GM15510 (cell line): ENCODE data around the gene PBX3.

Source experiments
- POLR2A ChIP-seq: IDR thresholded peaks from 3 replicates; pipeline ENCODE4 v1.6.1; 2011; ENCODE audit warnings: borderline replicate concordance; ENCODE audit not compliant: insufficient read length; ENCODE audit errors: extremely low read depth

Gene PBX3

DNA sequence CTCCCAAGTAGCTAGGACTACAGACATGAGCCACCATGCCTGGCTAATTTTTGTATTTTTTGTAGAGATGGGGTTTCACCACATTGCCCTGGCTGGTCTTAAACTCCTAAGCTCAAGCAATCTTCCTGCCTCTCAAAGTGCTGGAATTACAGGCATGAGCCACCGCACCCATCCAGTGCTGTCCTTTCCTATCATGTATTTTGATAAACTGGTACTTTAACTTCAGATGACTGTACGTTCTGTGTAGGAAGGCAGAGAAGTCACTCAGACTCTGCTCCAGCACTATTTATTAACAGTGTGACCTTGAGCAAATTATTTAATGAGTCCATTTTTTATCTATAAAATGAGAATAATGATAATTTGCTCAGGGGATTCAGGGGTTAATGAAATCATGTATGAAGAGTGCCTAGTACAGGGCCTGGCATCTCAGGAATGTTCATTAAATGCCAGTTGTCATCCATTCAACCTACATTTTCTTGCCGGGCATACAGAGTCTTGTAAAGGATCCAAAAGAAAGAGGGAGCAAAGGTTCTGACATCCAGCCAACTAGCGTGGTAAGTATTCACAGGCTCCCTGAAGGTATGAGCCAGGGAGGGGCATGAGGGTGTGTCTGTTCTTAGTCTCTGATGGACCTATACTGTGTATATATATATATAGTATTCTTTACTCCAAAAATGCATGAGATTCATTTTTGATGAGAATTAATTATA is 201.9 kb downstream of the PBX3 start:
- TF ChIP-seq POLR2A: no peak

DNA sequence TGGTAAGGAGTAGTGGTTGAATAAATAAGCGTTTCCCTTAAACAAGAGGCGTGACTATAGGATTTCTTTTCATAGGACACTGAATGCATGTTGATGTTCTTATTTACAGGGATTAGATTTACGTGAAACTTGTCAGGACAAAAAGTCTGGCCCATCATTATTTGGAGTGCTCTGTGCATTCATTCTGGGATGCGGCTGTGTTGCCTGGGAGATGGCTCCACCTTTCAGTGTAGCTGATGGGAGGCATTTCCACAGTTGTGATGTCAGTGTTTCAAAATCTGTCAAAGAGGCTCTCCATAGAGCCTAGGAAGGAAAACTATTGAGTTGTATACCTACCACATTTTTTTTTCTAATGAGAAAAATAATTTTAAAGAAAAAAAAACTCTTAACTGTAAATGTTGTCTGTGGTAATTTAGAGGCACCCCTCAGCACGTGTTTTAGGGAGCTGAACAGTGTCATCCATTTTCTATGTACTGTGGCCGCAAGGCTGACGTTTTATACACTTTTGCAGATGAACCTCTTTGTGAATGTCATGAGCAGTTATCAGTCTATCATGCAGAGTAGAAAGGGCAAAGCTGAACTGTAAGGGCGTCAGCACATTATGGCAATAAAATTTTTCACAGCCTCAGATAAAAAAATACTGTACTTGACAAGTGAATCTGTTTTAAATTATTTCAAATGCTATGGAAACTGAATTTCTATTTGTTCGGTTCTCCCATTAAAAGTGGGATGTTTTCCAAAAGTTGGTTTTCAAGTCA is 202.7 kb downstream of the PBX3 start:
- TF ChIP-seq POLR2A: no peak

DNA sequence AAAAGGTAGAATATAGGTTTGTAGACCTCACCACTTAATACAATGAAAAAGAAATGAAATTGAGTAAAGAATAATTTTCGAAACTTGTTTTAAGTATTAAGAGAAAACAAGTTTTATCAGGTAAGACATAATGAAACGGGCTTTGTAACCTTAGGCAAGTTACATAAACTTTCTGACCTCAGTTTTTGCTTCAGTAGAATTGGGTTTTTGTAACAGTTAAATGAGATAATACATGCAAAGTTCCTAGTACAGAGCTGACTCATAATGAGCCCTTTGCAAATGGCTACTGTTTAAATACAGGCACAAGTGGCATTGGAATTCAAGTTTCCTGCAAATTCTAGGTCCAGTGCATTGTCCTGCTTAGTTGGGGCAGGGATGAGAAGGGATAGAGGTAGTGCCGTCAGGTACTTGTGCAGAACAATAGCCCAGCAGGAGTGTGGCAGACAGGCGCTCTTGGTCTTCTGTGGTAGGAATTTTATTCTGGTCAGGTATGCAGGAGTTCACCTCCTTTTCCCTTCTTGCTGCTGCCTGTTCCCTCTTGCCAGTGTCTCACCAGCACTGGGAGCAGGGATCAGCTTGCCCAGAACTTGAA is 203.8 kb downstream of the PBX3 start:
- no peak for TF ChIP-seq POLR2A

DNA sequence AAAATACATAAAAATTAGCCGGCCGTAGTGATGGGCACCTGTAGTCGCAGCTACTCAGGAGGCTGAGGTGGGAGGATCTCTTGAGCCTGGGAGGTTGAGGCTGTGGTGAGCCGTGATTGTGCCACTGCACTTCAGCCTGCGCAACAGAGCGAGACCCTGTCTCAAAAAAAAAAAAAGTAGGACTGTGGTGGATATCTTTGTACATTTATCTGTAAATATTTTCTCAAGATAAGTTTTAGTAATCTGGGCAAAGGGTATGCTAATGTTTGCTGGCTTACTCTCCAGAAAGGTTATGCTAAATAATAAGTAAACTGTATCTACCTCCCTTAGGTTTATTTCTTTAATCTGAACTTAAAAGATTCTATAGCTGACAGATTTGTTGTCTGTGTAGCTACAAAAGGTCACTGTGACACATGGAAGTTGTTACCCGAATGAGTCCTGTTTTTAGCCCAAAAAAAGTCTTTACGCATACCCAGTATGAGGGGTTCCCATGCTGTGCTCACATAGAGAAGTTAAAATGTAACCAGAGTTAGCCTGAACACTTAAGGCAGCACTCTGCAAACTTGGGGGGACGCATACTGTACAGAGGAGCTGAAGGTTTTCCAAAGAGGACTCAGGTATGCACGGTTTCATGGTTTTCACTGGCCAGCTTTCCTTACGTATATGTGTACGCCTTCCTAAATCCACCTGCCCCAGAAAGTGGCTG is 206.3 kb downstream of the PBX3 start:
- no peak for TF ChIP-seq POLR2A

DNA sequence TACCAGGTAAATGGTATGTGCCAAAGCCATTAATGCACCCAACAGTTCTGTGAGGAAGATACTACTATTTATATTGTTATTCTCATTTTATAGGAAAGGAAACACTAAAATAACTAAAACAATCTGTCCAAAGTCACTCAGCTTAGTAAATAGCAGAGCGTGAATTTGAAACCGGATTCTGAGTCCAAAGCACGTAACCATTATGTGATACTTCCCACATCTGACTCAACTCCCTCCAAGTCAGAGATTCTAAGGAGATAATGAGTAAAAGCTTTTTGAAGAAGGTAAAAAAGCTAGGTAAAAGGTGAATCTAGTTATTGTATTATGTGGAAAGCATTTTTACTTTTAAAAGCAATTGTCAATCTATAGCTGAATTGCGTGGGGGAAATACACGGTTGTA is 208.9 kb downstream of the PBX3 start:
- TF ChIP-seq POLR2A: no peak

DNA sequence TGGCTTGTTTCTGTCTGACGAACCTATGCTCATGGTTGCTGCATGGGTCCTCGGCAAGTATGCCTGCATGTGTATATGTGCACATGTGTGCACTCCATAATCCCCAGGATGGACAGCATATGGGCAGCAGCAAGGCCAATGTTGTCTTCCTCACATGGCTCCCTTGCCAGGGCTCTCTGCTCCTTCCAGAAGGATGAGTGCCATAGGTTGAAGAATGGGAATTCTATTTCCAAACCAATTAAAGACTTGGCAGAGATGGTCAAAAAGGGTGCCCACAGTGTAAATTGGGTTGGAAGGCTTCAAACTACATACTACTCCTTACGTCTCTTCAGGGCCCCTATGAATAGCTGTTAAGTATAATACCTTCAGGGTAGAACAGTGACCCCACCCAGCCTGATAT is 212.1 kb downstream of the PBX3 start:
- no peak for TF ChIP-seq POLR2A

DNA sequence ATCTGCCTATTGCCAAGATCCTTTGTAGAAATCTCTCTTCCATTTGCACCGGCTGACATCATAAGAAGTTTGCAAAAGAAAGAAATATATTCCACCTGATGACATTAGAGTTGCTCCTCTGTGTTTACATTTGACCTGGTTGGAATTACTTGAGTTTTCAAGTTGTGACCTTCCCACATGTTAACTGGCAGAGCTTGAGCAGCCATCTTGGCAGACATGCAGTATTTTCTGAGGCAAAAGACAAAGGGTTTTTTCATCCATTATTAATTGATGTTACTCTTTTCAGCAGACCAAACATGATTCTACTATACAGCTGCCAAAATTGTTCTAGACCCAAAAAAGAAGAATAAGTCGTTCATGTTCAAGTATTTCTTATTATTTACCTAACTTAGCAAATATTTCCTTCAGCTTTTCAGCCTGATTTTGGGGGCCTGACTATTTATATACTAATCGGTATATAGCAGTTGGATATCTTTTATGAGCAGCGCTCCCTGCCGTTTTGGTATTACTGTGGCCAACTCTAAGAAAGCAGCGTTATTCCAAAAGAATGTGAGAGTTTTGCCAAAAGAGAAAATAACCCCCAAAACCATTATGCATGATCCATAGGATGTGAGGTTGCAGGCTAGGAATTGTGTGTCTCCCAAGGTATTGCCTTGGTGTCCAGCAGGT is 212.9 kb downstream of the PBX3 start:
- TF ChIP-seq POLR2A: no peak

DNA sequence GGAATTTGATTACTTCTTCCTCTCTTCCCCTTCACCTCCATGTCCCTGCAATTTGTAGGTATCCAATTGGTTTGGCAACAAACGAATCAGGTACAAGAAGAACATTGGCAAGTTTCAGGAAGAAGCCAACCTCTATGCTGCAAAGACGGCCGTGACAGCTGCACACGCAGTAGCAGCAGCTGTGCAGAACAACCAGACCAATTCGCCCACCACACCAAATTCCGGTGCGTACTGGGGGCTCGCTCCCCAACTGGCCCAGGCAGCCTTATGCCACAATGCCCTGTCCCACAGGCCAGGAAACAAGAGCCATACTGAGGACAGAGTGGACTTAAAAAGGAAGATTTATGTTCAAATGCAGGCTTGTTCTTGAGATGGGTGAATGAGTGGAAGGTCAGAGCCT is 213.5 kb downstream of the PBX3 start:
- TF ChIP-seq POLR2A: no peak

DNA sequence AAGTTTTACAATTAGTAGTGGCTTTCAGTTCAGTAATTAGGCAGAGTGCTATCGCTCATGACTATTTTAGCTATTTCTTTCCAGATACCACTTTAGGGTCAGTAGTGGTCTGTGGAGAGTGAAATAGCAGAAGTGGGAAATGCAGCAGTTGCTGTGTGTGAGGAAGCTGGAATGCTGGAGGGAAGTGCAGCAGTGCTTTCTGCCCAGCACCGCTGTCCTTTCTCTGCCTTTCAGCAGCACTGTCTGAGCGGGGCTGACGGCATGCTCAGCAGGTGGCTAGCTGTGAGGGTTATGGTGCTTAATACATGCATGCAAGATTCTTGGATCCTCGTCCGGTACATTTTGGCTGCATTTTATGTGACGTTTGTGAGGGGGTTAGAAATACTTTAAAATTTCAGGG is 213.9 kb downstream of the PBX3 start:
- TF ChIP-seq POLR2A: no peak

DNA sequence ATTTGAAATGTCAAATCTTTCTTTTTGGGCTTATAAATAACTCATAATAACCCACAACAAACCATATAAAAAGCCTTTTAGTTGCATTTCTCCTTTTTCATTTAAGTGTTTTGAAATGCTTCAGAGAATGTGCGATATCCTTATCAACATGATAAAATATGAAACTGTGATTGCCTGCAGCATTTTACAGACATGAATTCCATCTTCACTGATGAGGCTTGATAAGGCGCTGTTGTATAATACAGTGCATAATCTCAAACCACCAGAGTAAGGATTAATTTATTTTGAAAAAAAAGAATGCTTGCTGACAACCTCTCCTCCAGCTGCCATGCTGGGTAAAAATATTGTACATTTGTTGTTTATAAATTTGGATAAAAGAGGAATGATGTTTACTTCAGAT is 216.8 kb downstream of the PBX3 start:
- no peak for TF ChIP-seq POLR2A

DNA sequence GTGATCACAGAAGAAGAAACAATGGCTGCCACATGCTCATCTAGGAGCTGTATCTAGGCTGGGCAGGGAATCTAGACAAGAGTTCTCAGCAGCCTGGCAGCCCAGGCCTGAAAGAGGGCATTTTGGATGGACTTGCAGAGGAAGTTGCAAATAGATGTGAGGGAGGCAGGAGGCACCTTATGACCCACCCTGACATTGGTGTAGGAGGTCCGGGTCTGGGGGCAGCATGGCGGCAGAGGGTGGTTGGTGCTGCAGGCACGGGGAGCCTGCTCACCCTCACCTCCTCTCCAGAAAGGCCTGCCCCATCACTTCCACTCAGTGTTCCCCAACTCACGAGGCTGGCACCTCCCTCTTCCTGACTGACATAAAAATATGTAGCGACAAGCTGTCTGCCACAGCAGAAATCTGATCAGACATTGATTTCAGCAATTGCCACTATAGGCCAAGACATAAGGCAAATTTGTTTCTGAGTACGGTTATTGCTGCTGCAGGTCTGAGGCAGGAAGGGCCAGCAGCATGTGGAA is 217.6 kb downstream of the PBX3 start:
- no peak for TF ChIP-seq POLR2A

DNA sequence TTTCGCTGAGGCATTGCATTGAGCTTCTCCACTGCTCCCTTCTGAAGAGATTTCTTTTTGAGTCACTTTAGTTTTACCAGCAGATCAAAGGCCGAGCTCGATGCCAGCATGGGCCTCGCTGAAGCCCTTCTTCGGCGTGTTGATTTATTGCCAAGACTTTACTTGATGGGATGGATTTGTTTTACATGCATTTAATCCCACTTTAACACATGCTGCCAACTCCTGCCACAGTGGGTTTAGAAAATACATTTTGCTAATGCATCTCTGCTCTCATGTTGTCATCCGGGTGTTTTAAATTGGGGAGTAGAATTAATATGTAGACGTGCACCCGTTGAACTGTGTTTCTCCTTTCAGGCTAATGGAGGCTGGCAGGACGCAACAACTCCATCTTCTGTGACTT is 218.3 kb downstream of the PBX3 start:
- no peak for TF ChIP-seq POLR2A

DNA sequence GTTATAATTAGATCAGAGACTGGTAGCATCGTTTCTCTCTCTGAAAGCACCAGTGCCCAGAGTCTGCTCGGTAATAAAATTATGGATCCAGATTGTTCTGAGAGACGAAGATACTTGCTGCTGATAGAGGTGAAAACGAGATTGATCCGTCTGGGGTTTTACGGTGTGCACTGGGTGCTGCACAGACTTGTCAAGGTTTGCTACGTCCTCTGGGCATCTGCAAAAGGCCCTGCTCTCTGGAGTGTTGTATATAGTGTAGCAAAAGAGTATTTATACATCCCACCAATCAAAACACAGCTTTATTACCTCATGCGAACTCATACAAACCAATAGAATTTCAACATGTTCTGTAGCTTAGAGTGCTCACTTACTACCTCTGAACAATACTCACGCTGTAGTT is 219.3 kb downstream of the PBX3 start:
- no peak for TF ChIP-seq POLR2A

DNA sequence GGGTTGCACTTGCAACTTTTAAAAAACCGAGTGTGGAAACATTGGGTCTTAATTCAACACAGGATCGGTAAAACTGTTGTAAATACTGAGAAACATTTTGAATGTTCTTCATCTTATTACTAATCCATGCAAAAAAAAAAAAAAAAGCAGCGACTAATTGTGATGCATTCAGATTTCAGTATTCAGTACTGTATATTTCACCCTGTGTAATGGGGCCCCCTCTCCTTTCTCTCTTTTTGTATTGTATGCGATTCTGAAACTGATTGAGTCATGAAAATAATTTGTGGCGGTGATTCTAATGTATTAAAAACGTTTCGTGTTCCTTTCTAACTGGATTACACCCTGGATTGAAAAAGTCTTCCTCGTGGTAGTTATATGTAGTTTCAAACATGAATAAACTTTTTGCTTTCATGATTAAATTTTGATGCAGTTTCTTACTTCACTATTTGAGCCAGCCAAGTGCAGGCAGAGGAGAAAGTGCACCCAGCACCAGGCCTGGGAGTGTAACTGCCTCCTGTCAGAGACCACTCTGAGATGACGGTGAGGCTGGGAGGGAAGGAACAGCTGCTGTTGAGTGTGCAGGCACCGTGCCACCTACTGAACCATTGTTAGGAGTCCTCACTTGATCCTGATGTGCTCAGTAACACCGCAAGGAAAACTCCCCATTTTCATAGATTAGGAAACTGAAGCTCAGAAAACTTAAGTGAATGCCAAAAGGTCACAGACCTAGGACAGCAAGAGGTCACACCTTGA is 220.0 kb downstream of the PBX3 start:
- TF ChIP-seq POLR2A: no peak
